ENCODE measurements around the gene CCDC93. TPM values are rescaled to one million over a fixed set of nuclear protein-coding genes. Genes with fewer than 3 reads are reported as not detected.

Gene CCDC93
- total and polyA plus RNA-seq, 2 of the 4 experiments (the other 2 are of a cell fraction): 8.1 to 17.2 TPM

DNA sequence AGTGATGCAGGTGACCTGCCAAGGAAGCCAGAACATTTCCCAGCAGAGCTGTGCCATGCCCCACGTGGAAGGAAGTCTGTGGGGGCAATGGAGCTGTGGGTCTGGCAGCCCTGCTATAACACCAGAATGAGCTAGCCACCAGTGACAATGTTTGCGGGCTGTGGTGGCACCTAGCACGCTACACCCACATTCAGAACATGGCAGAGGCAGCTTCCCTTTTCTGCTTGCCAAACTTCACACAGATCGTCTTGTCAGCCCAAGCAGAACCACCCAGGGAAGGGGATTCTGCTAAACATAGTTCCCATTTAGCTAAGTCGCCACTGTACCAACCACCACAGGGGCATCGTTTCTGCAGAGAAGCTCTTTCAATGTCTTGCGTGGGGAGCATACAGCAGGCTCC lies 27.0 kb upstream of the CCDC93 start:
- intact Hi-C loops (cut with micrococcal nuclease) (no loop called here), in situ Hi-C loops (cut with MboI; ENCODE audit: low sequenced_read_pairs) (loop anchor here (25.0 kb wide), 1 partner anchor 821 kb away; no protein-coding TSS in a partner anchor), dilution Hi-C loops (cut with HindIII; ENCODE audit: low sequenced_read_pairs, unreplicated experiment) (no loop called here)
- H3K4me1 ChIP-seq (ENCODE audit: control insufficient read depth, insufficient read depth, low read length): no peaks in the 10 kb centered on the region
- H2BK20ac ChIP-seq (ENCODE audit: low read depth, low read length): no peak overlapping the region
- H3K18ac ChIP-seq (ENCODE audit: low read depth, low read length): no peak overlapping the region
- 0 out of 2 replicates have a peak, but pooled peaks cover 1% of the 10 kb centered on the region for H3K9me3 ChIP-seq (ENCODE audit: control insufficient read depth, insufficient read depth, low read length)
- ChIA-PET CTCF (interaction anchor here (1.6 kb wide), 1 partner anchor 8 kb away, joined by 6 read pairs; no protein-coding TSS in a partner anchor), POLR2A (ENCODE audit: unreplicated experiment) (no interaction called here)
- H3K79me1 ChIP-seq (ENCODE audit: low read depth in 1 of 2, low read length in 2 of 2): no peaks in the 10 kb centered on the region
- WGBS, 2 experiments (ENCODE audit: extremely low coverage in 2 of 2, insufficient read length in 1 of 2): 0% methylated on average over 1 of the region's 7 CpGs; no CpG with 5 or more reads in 1 of the 2 experiments
- H2BK15ac ChIP-seq (ENCODE audit: low read depth, low read length): no peak overlapping the region
- no peak overlapping the region for H2AK9ac ChIP-seq (replicated peaks; ENCODE audit: low read depth, low read length, poor library complexity)
- no peak overlapping the region for H3K4me2 ChIP-seq (ENCODE audit: low read depth, low read length)
- peaks cover 15% of the 10 kb centered on the region for H3K27me3 ChIP-seq (ENCODE audit: control insufficient read depth, insufficient read depth, low read length)
- no peak overlapping the region for H2AK5ac ChIP-seq (ENCODE audit: low read depth, low read length)
- no peaks in the 10 kb centered on the region for H4K20me1 ChIP-seq (ENCODE audit: insufficient read depth, low read length)
- H4K8ac ChIP-seq (ENCODE audit: low read depth in 2 of 2, low read length in 2 of 2): no peak overlapping the region
- ATAC-seq (ENCODE audit: low read depth) (no peak), DNase-seq (no peak)
- H3K27ac ChIP-seq (ENCODE audit: insufficient read depth, low read length): no peak overlapping the region
- no peak overlapping the region for H2AFZ ChIP-seq (replicated peaks; ENCODE audit: low read length, poor library complexity)
- H4K5ac ChIP-seq (ENCODE audit: low read depth, low read length): no peak overlapping the region
- H2BK120ac ChIP-seq (ENCODE audit: low read depth, low read length): no peak overlapping the region
- H3K36me3 ChIP-seq (ENCODE audit: control insufficient read depth, insufficient read depth, low read length): no peaks in the 10 kb centered on the region
- H3K56ac ChIP-seq (ENCODE audit: extremely low read depth, insufficient read depth, low read length): no peak overlapping the region
- no peak overlapping the region for H3K9ac ChIP-seq (ENCODE audit: low read depth, low read length)
- H3K4me3 ChIP-seq (ENCODE audit: insufficient read depth, low read depth, low read length): no peak overlapping the region
- H3K14ac ChIP-seq (replicated peaks; ENCODE audit: low read depth, low read length): no peak overlapping the region
- no TSS peak for BruUV-seq (replicated peaks)
- no peak for TF ChIP-seq MAZ (IDR thresholded peaks at IDR 0.05; ENCODE audit: borderline replicate concordance, low read depth, low read length)
- no peak overlapping the region for H2BK5ac ChIP-seq (ENCODE audit: low read depth, low read length, poor library complexity, severe bottlenecking)
- no peak overlapping the region for H4K91ac ChIP-seq (ENCODE audit: insufficient read depth, low read depth, low read length)
- no peaks in the 10 kb centered on the region for H3K9me1 ChIP-seq (ENCODE audit: insufficient read depth, low read length)
- H3K23ac ChIP-seq (ENCODE audit: low read depth, low read length): no peak overlapping the region
- H3K4ac ChIP-seq (ENCODE audit: low read depth, low read length): no peak overlapping the region

All from IMR-90 (cell line).